GM19025 (cell line): ENCODE results near the gene SRSF9.
A peak's percentile ranks its signal among the peaks of the same experiment; 100 is the strongest.
"Not testable (repeated sequence)": the region's sequence is repeated elsewhere in the genome, so short reads cannot be mapped to it uniquely, and the experiment has no call there.

Experiments used
- ATAC-seq: cut with Tn5 transposase; IDR thresholded peaks from one replicate; pipeline ENCODE4 v1.9.1; 2021; ENCODE audit warnings: mild to moderate bottlenecking, low read depth, moderate library complexity; ENCODE audit not compliant: unreplicated experiment

Gene SRSF9

GRCh38 chr12:120453060-120453750 is 16.3 kb downstream of the SRSF9 start:
- no peak for ATAC-seq

GRCh38 chr12:120452524-120452923 is 17.0 kb downstream of the SRSF9 start:
- ATAC-seq: not testable (repeated sequence)

GRCh38 chr12:120447992-120448391 is 21.6 kb downstream of the SRSF9 start:
- ATAC-seq: no peak

- not testable (repeated sequence) for ATAC-seq
These were observed 22.7 kb downstream of the SRSF9 start for GRCh38 chr12:120446844-120447178.

- peak; percentile 91 for ATAC-seq
These were observed 23.4 kb downstream of the SRSF9 start, which contains the start of the genes GATC and TRIAP1 for GRCh38 chr12:120445911-120446843. Gene GATC, plus strand, starts transcription at chr12:120446444. Its CDS starts 37 bp downstream, at chr12:120446481. Gene TRIAP1, minus strand, starts transcription at chr12:120446384. Its CDS starts 12 bp downstream, at chr12:120446372.

- ATAC-seq: no peak
These were observed 24.9 kb downstream of the SRSF9 start for GRCh38 chr12:120444676-120445075.

DNA sequence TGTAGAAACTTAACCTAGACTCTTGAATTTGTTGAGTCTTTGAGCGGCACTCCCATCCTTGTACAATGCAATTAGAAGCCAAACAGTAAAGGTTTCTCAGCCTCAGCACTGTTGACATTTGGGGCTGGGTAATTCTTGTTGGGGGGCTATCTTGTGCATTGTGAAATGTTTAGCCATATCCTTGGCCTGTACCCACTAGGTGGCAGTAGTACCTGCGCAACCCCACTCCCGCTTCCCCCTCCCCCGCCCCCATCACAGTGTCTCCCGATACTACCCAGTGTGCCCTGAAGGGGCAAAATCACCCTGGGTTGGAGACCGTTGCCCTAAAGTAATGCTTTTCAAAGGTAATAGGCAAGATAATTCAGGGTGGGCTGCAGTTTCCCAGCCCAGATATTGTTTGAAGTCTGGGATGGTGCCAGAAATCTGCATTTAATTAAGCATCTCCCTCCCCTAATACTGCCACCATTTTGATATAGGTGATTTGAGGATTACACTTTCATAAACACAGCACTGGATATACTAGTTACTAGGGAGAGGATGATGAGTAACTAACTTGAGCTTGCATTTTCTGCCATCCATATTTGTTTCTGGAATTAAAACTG is 29.8 kb downstream of the SRSF9 start:
- no peak for ATAC-seq

DNA sequence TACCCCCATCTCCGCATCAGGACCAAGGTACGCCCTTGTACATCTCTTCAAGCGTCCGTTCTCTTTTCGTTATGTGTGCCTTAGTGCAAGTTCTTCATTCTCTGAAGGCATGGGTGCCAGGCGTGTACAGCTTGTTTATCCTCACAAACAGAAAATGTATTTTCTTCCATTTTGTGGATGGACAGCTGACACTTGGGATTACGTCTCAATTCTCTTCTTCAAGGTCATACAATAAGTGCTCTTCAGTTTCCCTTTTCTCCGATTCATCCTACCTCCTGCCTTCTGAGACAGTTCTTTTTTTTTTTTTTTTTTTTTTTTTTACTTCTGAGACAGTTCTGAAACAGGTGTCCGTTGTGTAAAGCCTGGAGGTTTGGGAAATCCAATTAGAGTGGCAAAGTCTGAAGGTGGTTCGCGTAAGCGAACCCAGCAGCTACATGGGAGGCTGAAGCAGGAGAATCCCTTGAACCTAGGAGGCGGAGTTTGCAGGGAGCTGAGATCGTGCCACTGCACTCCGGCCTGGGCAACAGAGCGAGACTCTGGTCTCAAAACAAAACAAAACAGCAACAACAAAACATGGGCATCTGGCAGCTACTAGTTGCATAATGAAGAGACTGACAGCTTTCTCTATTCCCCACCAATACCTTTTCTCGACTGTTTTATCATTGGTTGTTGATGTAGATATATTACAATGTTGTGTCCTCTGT is 30.9 kb downstream of the SRSF9 start:
- no peak for ATAC-seq

DNA sequence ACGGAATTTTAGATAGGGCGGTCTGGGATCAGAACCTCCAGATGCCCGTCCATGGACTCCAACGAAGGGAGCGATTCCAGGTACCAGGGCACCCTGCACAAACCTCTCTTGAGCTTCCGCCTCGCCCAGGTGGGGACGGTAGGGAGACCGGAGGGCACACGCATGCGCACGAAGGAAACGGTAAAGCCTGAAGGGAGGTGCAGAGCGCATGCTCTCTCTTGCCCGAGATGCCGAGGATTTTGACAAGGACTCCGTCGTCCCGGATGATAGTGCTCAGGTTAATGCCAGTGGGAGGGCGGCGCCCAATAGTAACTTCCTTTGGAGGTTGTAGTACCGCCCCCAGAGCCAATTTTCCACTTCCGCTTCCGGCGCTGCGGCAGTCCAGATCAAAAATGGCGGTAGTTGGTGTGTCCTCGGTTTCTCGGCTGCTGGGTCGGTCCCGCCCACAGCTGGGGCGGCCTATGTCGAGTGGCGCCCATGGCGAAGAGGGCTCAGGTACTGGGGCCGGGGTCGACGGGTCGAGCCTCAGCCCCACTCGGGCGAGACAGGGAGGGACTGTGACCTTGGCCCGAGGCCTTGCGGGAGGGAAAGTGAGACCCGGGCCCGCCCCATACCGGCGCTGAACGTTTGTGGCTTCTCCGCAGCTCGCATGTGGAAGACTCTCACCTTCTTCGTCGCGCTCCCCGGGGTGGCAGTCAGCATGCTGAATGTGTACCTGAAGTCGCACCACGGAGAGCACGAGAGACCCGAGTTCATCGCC is 31.6 kb downstream of the SRSF9 start, which contains the start of gene COX6A1:
COX6A1 (plus strand) TSS at position 379 of the 760 bp plus-strand sequence; CDS start at position 393, 14 bp downstream.
- ATAC-seq: peak; percentile 98

DNA sequence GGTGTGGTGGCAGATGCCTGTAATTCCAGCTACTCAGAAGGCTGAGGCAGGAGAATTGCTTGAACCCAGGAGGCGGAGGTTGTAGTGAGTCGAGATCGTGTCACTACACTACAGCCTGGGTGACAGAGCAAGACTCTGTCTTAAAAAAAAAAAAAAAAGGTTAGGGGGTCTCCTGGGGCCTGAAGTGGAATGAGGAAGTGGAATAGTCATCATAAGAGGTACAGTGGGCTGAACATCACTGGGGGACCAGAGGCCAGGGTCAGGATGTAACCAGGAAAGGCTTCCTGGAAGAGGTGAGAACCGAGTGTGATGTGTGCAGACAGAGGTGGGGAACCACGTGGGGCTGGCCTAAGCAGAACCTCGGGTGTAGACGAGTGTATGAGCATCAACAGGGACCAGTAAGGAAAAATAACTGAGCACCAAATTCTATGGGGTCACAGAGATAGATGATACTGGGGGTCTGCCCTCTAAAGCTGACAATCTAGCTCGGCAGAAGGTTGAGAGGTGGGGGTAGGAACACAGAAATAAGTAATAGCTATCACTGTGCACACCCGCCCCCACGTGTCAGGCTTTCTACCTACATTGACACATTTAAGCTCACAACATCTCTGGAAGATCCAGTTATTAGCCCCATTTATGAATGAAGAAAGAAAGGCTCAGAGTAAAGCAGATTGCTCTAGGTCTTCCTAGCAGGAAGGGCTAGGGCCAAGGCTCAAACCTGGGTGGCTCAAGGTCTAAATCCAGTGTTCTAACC is 36.6 kb downstream of the SRSF9 start:
- no peak for ATAC-seq

- ATAC-seq: no peak
These were observed 40.2 kb downstream of the SRSF9 start for GRCh38 chr12:120429368-120429767.

DNA sequence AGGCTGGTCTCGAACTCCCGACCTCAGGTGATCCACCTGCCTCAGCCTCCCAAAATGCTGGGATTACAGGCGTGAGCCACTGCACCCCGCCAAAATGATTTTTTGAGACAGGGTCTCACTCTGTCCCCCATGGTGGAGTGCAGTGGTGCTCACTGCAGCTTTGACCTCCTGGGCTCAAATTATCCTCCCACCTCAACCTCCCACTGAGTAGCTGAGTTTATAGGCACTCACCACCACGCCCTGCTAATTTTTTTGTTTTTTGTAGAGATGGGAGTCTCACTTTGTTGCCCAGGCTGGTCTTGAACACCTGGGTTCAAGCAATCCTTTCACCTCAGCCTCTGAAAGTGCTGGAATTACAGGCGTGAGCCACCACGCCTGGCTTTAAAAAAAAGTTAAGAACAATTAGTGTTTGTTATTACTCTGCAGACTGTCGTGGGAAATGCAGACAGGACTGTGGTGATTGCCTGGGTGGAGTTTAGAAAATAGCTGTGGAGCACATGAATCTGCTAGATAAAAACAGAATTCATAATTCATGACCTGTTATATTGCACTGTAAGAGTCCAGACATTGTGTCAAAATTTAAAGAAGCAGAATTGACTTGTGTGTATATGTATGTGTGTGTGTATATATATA is 40.8 kb downstream of the SRSF9 start:
- no peak for ATAC-seq

GRCh38 chr12:120425797-120426196 is 43.8 kb downstream of the SRSF9 start:
- ATAC-seq: no peak

DNA sequence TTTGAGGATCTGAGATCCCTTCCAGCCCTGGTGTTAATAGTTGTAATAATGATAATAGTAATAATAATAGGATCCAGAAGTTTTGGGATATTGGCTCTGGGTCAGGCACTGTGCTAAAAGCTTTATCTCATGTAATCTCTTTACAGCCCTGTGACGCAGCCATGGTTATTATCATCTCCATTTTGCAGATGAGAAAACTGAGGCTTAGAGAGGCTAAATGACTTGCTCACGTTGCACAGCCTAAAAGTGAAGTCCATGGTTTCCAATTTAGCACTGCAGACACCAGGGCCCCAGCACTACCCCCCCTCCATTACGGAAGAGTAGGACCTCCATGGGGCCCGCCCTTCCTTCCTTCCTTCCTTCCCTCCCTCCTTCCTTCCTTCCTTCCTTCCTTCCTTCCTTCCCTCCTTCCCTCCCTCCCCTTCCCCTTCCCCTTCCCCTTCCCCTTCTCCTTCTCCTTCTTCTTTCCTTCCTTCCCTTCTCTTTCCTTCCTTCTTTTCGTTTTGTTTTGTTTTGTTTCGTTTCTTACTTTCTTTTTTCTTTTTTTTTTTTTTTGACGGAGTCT is 46.6 kb downstream of the SRSF9 start:
- no peak for ATAC-seq

- no peak for ATAC-seq
These were observed 47.8 kb downstream of the SRSF9 start for GRCh38 chr12:120421701-120422100.

- no peak for ATAC-seq
These were observed 51.5 kb downstream of the SRSF9 start for GRCh38 chr12:120417917-120418580.

GRCh38 chr12:120416490-120417216 is 52.9 kb downstream of the SRSF9 start:
- ATAC-seq: no peak
